ENCODE data around the gene KCTD2. TPM values are rescaled to one million over a fixed set of nuclear protein-coding genes. Genes with fewer than 3 reads are reported as not detected.

Gene KCTD2
- total RNA-seq, 1 experiment from 2014 or later, result 34.9 TPM

- ATAC-seq, result no peak
- in situ Hi-C loops (cut with HindIII; ENCODE audit: low pct_unique_long_range_greater_than_20kb, low sequenced_read_pairs) (no loop called here), intact Hi-C loops (cut with micrococcal nuclease; ENCODE audit: unreplicated experiment) (no loop called here)
- Histone ChIP-seq H3K36me3 (ENCODE audit: control insufficient read depth, insufficient read depth, low read length) (0 out of 2 replicates have a peak, but pooled peaks cover 2% of the 10 kb centered on the region), H3K9me3 (ENCODE audit: control insufficient read depth, insufficient read depth, low read depth, low read length) (no peaks in the 10 kb centered on the region), H3K4me3 (ENCODE audit: low read depth in 2 of 2, low read length in 2 of 2) (no peak overlapping the region), H3K4me1 (ENCODE audit: control insufficient read depth, insufficient read depth, low read length) (no peaks in the 10 kb centered on the region), H3K27me3 (ENCODE audit: control insufficient read depth, insufficient read depth, low read length) (no peaks in the 10 kb centered on the region), H3K27ac (ENCODE audit: low read length) (no peak overlapping the region)
- POLR2A ChIA-PET, result no interaction called here
- TF ChIP-seq SIN3A (IDR thresholded peaks at IDR 0.05; ENCODE audit: borderline replicate concordance, insufficient read depth, low read depth, low read length) (no peak), POLR2AphosphoS5 (IDR thresholded peaks at IDR 0.05; ENCODE audit: low read depth, low read length) (no peak), REST (IDR thresholded peaks at IDR 0.05; ENCODE audit: insufficient read depth in 1 of 2, low read depth in 2 of 2, low read length in 1 of 2) (no peak), CTCF (IDR thresholded peaks at IDR 0.05) (no peak), TCF7L2 (IDR thresholded peaks at IDR 0.05; ENCODE audit: low read depth, low read length) (no peak)
- no TSS peak for BruUV-seq (replicated peaks)
- CTCF ChIA-PET, result interaction anchor here (0.6 kb wide), 3 partner anchors 41 to 351 kb away, joined by 3 to 8 read pairs (median 8); no protein-coding TSS in a partner anchor
- no peak for DNase-seq (ENCODE audit: low read depth, low spot score)
Observed at GRCh38 chr17:75063201-75063600, 16.2 kb downstream of the KCTD2 start.

- in situ Hi-C loops (cut with HindIII; ENCODE audit: low pct_unique_long_range_greater_than_20kb, low sequenced_read_pairs), result no loop called here
- intact Hi-C loops (cut with micrococcal nuclease; ENCODE audit: unreplicated experiment), result no loop called here
- Histone ChIP-seq H3K4me3 (ENCODE audit: low read depth in 2 of 2, low read length in 2 of 2) (no peak overlapping the region), H3K9me3 (ENCODE audit: control insufficient read depth, insufficient read depth, low read depth, low read length) (no peaks in the 10 kb centered on the region), H3K4me1 (ENCODE audit: control insufficient read depth, insufficient read depth, low read length) (no peaks in the 10 kb centered on the region), H3K27me3 (ENCODE audit: control insufficient read depth, insufficient read depth, low read length) (no peaks in the 10 kb centered on the region), H3K36me3 (ENCODE audit: control insufficient read depth, insufficient read depth, low read length) (0 out of 2 replicates have a peak, but pooled peaks cover 2% of the 10 kb centered on the region), H3K27ac (ENCODE audit: low read length) (no peak overlapping the region)
- CTCF ChIA-PET, result interaction anchor here (0.6 kb wide), 2 partner anchors 41 to 351 kb away, joined by 3 to 8 read pairs; no protein-coding TSS in a partner anchor
- ATAC-seq (0 out of 2 replicates have a peak, but pooled peaks have one; percentile 44), DNase-seq (ENCODE audit: low read depth, low spot score) (no peak)
- POLR2A ChIA-PET, result no interaction called here
- no TSS peak for BruUV-seq (replicated peaks)
- no peak for TF ChIP-seq CTCF (IDR thresholded peaks at IDR 0.05)
Observed at GRCh38 chr17:75063626-75064025, 16.6 kb downstream of the KCTD2 start.

All from Panc1 (cell line).